GM21528 (cell line): Measurements from ENCODE around the gene FAM9C.

ENCODE experiments used
- ATAC-seq: cut with Tn5 transposase; IDR thresholded peaks from one replicate; pipeline ENCODE4 v1.9.1; 2021; ENCODE audit warnings: mild to moderate bottlenecking, moderate library complexity; ENCODE audit not compliant: unreplicated experiment, low FRiP score

FAM9C gene

DNA sequence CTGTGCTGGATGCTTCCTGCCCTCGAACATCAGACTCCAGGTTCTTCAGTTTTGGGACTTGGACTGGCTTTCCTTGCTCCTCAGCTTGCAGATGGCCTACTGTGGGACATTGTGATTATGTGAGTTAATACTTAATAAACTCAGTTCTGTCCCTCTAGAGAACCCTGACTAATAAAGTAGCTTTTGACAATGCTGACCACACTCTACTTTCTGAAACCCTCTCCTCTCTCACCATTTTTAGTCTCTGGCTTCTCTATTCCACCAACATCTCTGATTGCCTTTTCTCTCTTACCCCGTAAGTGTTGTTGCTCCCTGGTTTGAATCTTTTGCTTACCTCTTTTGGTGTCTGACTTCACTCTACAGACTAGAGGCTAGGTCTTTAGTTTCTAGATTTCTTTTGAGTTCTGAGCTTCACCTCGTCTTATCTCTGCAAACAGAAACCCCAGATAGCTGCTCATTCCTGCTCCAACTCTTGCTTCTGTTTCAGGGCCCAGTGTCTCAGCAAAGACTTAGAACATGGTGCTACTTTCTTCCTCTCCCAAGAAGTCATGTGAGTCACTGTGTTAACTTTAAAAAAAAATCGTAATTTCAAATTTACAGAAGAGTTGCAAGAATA lies 58.1 kb downstream of the FAM9C start:
- ATAC-seq, result no peak
